Vagina (tissue), 2 donors: ENCODE data around the gene CIAO2A. TPM values are rescaled to one million over a fixed set of nuclear protein-coding genes. Genes with fewer than 3 reads are reported as not detected.
A peak's percentile ranks its signal among the peaks of the same experiment; 100 is the strongest.

ENCODE experiments used
- DNase-seq, 2 donors: peaks; one replicate each; pipeline ENCODE4 v3.0.0-alpha.2; 2017; ENCODE audit errors: extremely low spot score in 2 of 2
- H3K27ac ChIP-seq: fragments of 200-600 bp; sonication (generic); one replicate; pipeline ENCODE4 v1.5.1; 2019
- H3K27me3 ChIP-seq: fragments of 200-600 bp; sonication (generic); one replicate; pipeline ENCODE4 v1.5.1; 2019
- H3K36me3 ChIP-seq, 2 donors: fragments of 200-600 bp; sonication (generic); one replicate each; pipeline ENCODE4 v1.5.1; 2017 to 2019
- H3K4me1 ChIP-seq: fragments of 200-600 bp; sonication (generic); one replicate; pipeline ENCODE4 v1.5.1; 2019
- H3K4me3 ChIP-seq, 2 donors: fragments of 200-600 bp; sonication (generic); 1 replicate in 1 of 2; 2 replicates in 1 of 2; pipeline ENCODE4 v1.5.1; 2016 to 2019
- H3K9me3 ChIP-seq: fragments of 200-600 bp; sonication (generic); one replicate; pipeline ENCODE4 v1.5.1; 2019
- CTCF ChIP-seq, 3 experiments: fragments of 450-650 bp in 2 of 3; fragments of 200-600 bp in 1 of 3; sonication (generic) in 1 of 3; IDR thresholded peaks; one replicate each; pipeline ENCODE4 v1.5.1; 2017 to 2019; ENCODE audit warnings: antibody characterized with exemption in 3 of 3, mild to moderate bottlenecking in 2 of 3, moderate library complexity in 2 of 3
- POLR2A ChIP-seq, 2 donors: fragments of 450-650 bp; IDR thresholded peaks; one replicate each; pipeline ENCODE4 v1.6.1; 2017; ENCODE audit warnings: antibody characterized with exemption in 2 of 2, mild to moderate bottlenecking in 2 of 2, moderate library complexity in 2 of 2
- POLR2AphosphoS5 ChIP-seq, 2 donors: sonication (generic); formaldehyde crosslinking; IDR thresholded peaks; one replicate each; pipeline ENCODE4 v1.9.0; 2017; ENCODE audit warnings: antibody characterized with exemption in 2 of 2, mild to moderate bottlenecking in 2 of 2, low read depth in 1 of 2; ENCODE audit not compliant: insufficient read depth in 1 of 2
- intact Hi-C: fragments of 100-400 bp; cut with DNase I; formaldehyde crosslinking; loops from one replicate; pipeline ENCODE4 v1.15.1; 2023
- total RNA-seq: library from RNA; depleted of rRNA; stranded (reverse); fragments of >200 nt; gene quantifications from one replicate; pipeline ENCODE4 v1.2.3, GENCODE V29; 2016

Gene CIAO2A
- total RNA-seq, 1 donor from 2014 or later: 36.1 TPM

GRCh38 chr15:64048781-64049460 lies 44.7 kb downstream of the CIAO2A start:
- TF ChIP-seq CTCF (IDR thresholded peaks at IDR 0.05) (no peak), POLR2A (IDR thresholded peaks at IDR 0.05) (no peak), POLR2AphosphoS5 (IDR thresholded peaks at IDR 0.05; ENCODE audit: insufficient read depth in 1 of 2, low read depth in 1 of 2) (no peak)
- Histone ChIP-seq H3K4me1 (peaks cover 28% of the 10 kb centered on the region), H3K4me3 (no peak overlapping the region), H3K27ac (no peak overlapping the region), H3K27me3 (no peaks in the 10 kb centered on the region), H3K36me3 (no peaks in the 10 kb centered on the region), H3K9me3 (no peaks in the 10 kb centered on the region)
- intact Hi-C loops: loop anchor here (10.0 kb wide), 1 partner anchor 144 kb away; no protein-coding TSS in a partner anchor
- DNase-seq: no peak

GRCh38 chr15:64046421-64047153 lies 47.1 kb downstream of the CIAO2A start, which contains the start of gene DAPK2:
DAPK2 (minus strand) TSS chr15:64046485; CDS start chr15:64040261, 6,224 bp downstream.
- intact Hi-C loops: loop anchor here (10.0 kb wide), 1 partner anchor 142 kb away; no protein-coding TSS in a partner anchor
- DNase-seq: no peak
- H3K27me3 ChIP-seq: no peaks in the 10 kb centered on the region
- TF ChIP-seq POLR2A (IDR thresholded peaks at IDR 0.05) (no peak), POLR2AphosphoS5 (IDR thresholded peaks at IDR 0.05; ENCODE audit: insufficient read depth in 1 of 2, low read depth in 1 of 2) (peak in 1 of 2 donors; percentile 28), CTCF (IDR thresholded peaks at IDR 0.05) (peak; percentile 72 to 94 (median 80))
- H3K4me3 ChIP-seq: peak within 1 kb of the TSS; percentile 65 to 70
- no peaks in the 10 kb centered on the region for H3K36me3 ChIP-seq
- no peaks in the 10 kb centered on the region for H3K9me3 ChIP-seq
- peaks cover 41% of the 10 kb centered on the region for H3K4me1 ChIP-seq
- peak within 1 kb of the TSS; percentile 75 for H3K27ac ChIP-seq

GRCh38 chr15:64045774-64046420 lies 47.7 kb downstream of the CIAO2A start:
- Histone ChIP-seq H3K27me3 (no peaks in the 10 kb centered on the region), H3K4me1 (peaks cover 41% of the 10 kb centered on the region), H3K4me3 (peak overlapping the region; percentile 65 to 70), H3K9me3 (no peaks in the 10 kb centered on the region), H3K36me3 (no peaks in the 10 kb centered on the region), H3K27ac (peak overlapping the region; percentile 75)
- TF ChIP-seq POLR2AphosphoS5 (IDR thresholded peaks at IDR 0.05; ENCODE audit: insufficient read depth in 1 of 2, low read depth in 1 of 2) (no peak), POLR2A (IDR thresholded peaks at IDR 0.05) (no peak), CTCF (IDR thresholded peaks at IDR 0.05) (no peak)
- intact Hi-C loops: loop anchor here (10.0 kb wide), 1 partner anchor 141 kb away; no protein-coding TSS in a partner anchor
- no peak for DNase-seq

GRCh38 chr15:64045101-64045435 lies 48.6 kb downstream of the CIAO2A start:
- H3K4me3 ChIP-seq: peak overlapping the region; percentile 65 to 70
- peaks cover 41% of the 10 kb centered on the region for H3K4me1 ChIP-seq
- H3K27me3 ChIP-seq: no peaks in the 10 kb centered on the region
- H3K9me3 ChIP-seq: no peaks in the 10 kb centered on the region
- intact Hi-C loops: loop anchor here (10.0 kb wide), 1 partner anchor 140 kb away; no protein-coding TSS in a partner anchor
- H3K27ac ChIP-seq: peak overlapping the region; percentile 75
- no peaks in the 10 kb centered on the region for H3K36me3 ChIP-seq
- no peak for DNase-seq
- TF ChIP-seq POLR2AphosphoS5 (IDR thresholded peaks at IDR 0.05; ENCODE audit: insufficient read depth in 1 of 2, low read depth in 1 of 2): no peak
- TF ChIP-seq CTCF (IDR thresholded peaks at IDR 0.05): no peak
- no peak for TF ChIP-seq POLR2A (IDR thresholded peaks at IDR 0.05)
